ENCODE measurements around the gene RGS7.
"Not testable (repeated sequence)": the region's sequence is repeated elsewhere in the genome, so short reads cannot be mapped to it uniquely, and the experiment has no call there.

Gene RGS7

GRCh38 chr1:240967070-240967724, 389.8 kb downstream of the RGS7 start:
- no peak for DNase-seq

- DNase-seq, result no peak
These were observed 391.4 kb downstream of the RGS7 start for GRCh38 chr1:240965581-240966091.

- no peak for DNase-seq
These were observed 394.9 kb downstream of the RGS7 start for GRCh38 chr1:240962086-240962485.

- no peak for DNase-seq
These were observed 400.6 kb downstream of the RGS7 start for GRCh38 chr1:240956424-240956823.

GRCh38 chr1:240956020-240956419, 401.0 kb downstream of the RGS7 start:
- DNase-seq, result no peak

GRCh38 chr1:240947438-240948224, 409.4 kb downstream of the RGS7 start:
- no peak for DNase-seq

- DNase-seq, result no peak
These were observed 410.1 kb downstream of the RGS7 start for GRCh38 chr1:240946926-240947325.

GRCh38 chr1:240942901-240943300, 414.1 kb downstream of the RGS7 start:
- no peak for DNase-seq

GRCh38 chr1:240941701-240942370, 415.2 kb downstream of the RGS7 start:
- DNase-seq, result no peak

- DNase-seq, result no peak
These were observed 419.9 kb downstream of the RGS7 start for GRCh38 chr1:240936911-240937668.

GRCh38 chr1:240935920-240936319, 421.1 kb downstream of the RGS7 start:
- no peak for DNase-seq

GRCh38 chr1:240931031-240931430, 426.0 kb downstream of the RGS7 start:
- no peak for DNase-seq

GRCh38 chr1:240928265-240928664, 428.7 kb downstream of the RGS7 start:
- DNase-seq, result no peak

GRCh38 chr1:240927821-240928220, 429.2 kb downstream of the RGS7 start:
- no peak for DNase-seq

- DNase-seq, result no peak
These were observed 431.7 kb downstream of the RGS7 start for GRCh38 chr1:240925273-240925672.

- no peak for DNase-seq
These were observed 439.0 kb downstream of the RGS7 start for GRCh38 chr1:240917976-240918375.

- DNase-seq, result no peak
These were observed 442.5 kb downstream of the RGS7 start for GRCh38 chr1:240914506-240914905.

- no peak for DNase-seq
These were observed 444.2 kb downstream of the RGS7 start for GRCh38 chr1:240912821-240913220.

- DNase-seq, result no peak
These were observed 447.1 kb downstream of the RGS7 start for GRCh38 chr1:240909701-240910457.

- no peak for DNase-seq
These were observed 450.5 kb downstream of the RGS7 start for GRCh38 chr1:240906477-240906876.

- no peak for DNase-seq
These were observed 451.7 kb downstream of the RGS7 start for GRCh38 chr1:240905225-240905765.

GRCh38 chr1:240895424-240895823, 461.6 kb downstream of the RGS7 start:
- DNase-seq, result not testable (repeated sequence)
